B cell (primary cell): ENCODE data around the gene MYO1G. TPM values are rescaled to one million over a fixed set of nuclear protein-coding genes. Genes with fewer than 3 reads are reported as not detected.

ENCODE experiments used
- ATAC-seq: fragments of 200-7000 bp; cut with Tn5 transposase; one replicate; pipeline ENCODE4 v1.10.0; 2021; ENCODE audit warnings: low read depth, mild to moderate bottlenecking, moderate number of reproducible peaks, moderate library complexity
- CTCF ChIA-PET: fragments of 350-600 bp; sonication (Branson Sonifier 250); formaldehyde crosslinking; loops from one replicate; lab custom pipeline; 2021; ENCODE audit warnings: antibody characterized with exemption, inconsistent platforms; lab: Charles Lee
- POLR2A ChIA-PET: fragments of 350-600 bp; sonication (Branson Sonifier 250); formaldehyde crosslinking; loops from one replicate; lab custom pipeline; 2021; ENCODE audit warnings: antibody characterized with exemption; lab: Charles Lee
- DNase-seq: peaks from one replicate; pipeline ENCODE4 v3.0.0; 2013
- H2AFZ ChIP-seq: 2 replicates; pipeline ENCODE4 v1.6.1; 2012; ENCODE audit warnings: mild to moderate bottlenecking, low read depth, low read length; ENCODE audit not compliant: insufficient read depth, poor library complexity, severe bottlenecking
- H3K27ac ChIP-seq, 2 donors: 1 replicate in 1 of 2; 2 replicates in 1 of 2; pipeline ENCODE4 v1.5.1; 2012 to 2013; ENCODE audit warnings: low read length in 2 of 2, mild to moderate bottlenecking in 2 of 2, moderate library complexity in 1 of 2
- H3K27me3 ChIP-seq, 4 experiments: fragments of 200-600 bp in 1 of 4; sonication (generic) in 1 of 4; replicated peaks in 1 of 4; 1 replicate in 2 of 4; 2 replicates in 2 of 4; pipeline versions ENCODE4 v1.6.1 to v1.7.0; 2013 to 2016; ENCODE audit warnings: low read length in 3 of 4, mild to moderate bottlenecking in 2 of 4, mixed read lengths in 1 of 4, moderate library complexity in 1 of 4; ENCODE audit not compliant: insufficient read depth in 4 of 4, control insufficient read depth in 3 of 4; ENCODE audit errors: control extremely low read depth in 1 of 4
- H3K36me3 ChIP-seq, 2 experiments: replicated peaks in 1 of 2; 1 replicate in 1 of 2; 2 replicates in 1 of 2; pipeline versions ENCODE4 v1.6.1 to v1.7.1; 2013; ENCODE audit warnings: low read length in 1 of 2; ENCODE audit not compliant: insufficient read depth in 2 of 2, control insufficient read depth in 1 of 2; ENCODE audit errors: control extremely low read depth in 1 of 2, extremely low read depth in 1 of 2
- H3K4me1 ChIP-seq, 2 donors: fragments of 200-600 bp in 1 of 2; sonication (generic) in 1 of 2; 1 replicate in 1 of 2; 2 replicates in 1 of 2; pipeline versions ENCODE4 v1.5.1 to v1.6.1; 2013 to 2017; ENCODE audit warnings: low read length in 2 of 2; ENCODE audit not compliant: control insufficient read depth in 2 of 2, insufficient read depth in 2 of 2
- H3K4me2 ChIP-seq: replicated peaks from 2 replicates; pipeline ENCODE3; 2012; ENCODE audit warnings: mild to moderate bottlenecking, low read depth, low read length; ENCODE audit not compliant: poor library complexity, severe bottlenecking
- H3K4me3 ChIP-seq, 5 experiments: fragments of 200-600 bp in 1 of 5; sonication (generic) in 1 of 5; 1 replicate in 3 of 5; 2 replicates in 2 of 5; pipeline versions ENCODE4 v1.5.1 to v1.7.0; 2011 to 2016; ENCODE audit warnings: low read length in 4 of 5, mild to moderate bottlenecking in 4 of 5, low read depth in 2 of 5, control low read depth in 1 of 5, moderate library complexity in 1 of 5; ENCODE audit not compliant: insufficient read depth in 1 of 5; ENCODE audit errors: control extremely low read depth in 1 of 5, extremely low read depth in 1 of 5
- H3K79me2 ChIP-seq: fragments of 200-600 bp; sonication (generic); one replicate; pipeline ENCODE4 v1.6.0; 2016; ENCODE audit warnings: low read length; ENCODE audit not compliant: control insufficient read depth, insufficient read depth
- H3K9ac ChIP-seq: fragments of 200-600 bp; sonication (generic); 2 replicates; pipeline ENCODE4 v1.6.1; 2017; ENCODE audit warnings: mild to moderate bottlenecking, low read length, moderate library complexity
- H3K9me3 ChIP-seq, 3 donors: one replicate each; pipeline versions ENCODE4 v1.6.1 to v1.7.1; 2013; ENCODE audit warnings: low read length in 2 of 3; ENCODE audit not compliant: control insufficient read depth in 2 of 3, insufficient read depth in 1 of 3; ENCODE audit errors: control extremely low read depth in 1 of 3
- H4K20me1 ChIP-seq: 2 replicates; pipeline ENCODE4 v1.6.0; 2012; ENCODE audit warnings: mild to moderate bottlenecking, low read length; ENCODE audit not compliant: insufficient read depth, control insufficient read depth, poor library complexity, severe bottlenecking
- H3K27ac Mint-ChIP-seq: one replicate; pipeline ENCODE4 v1.8.0; 2021; ENCODE audit warnings: mixed read lengths
- H3K27me3 Mint-ChIP-seq: one replicate; pipeline ENCODE4 v1.8.0; 2021; ENCODE audit warnings: mixed read lengths
- H3K4me1 Mint-ChIP-seq: one replicate; pipeline ENCODE4 v1.8.0; 2021; ENCODE audit warnings: mixed read lengths
- H3K4me3 Mint-ChIP-seq: one replicate; pipeline ENCODE4 v1.8.0; 2021; ENCODE audit warnings: mixed read lengths
- H3K9me3 Mint-ChIP-seq: one replicate; pipeline ENCODE4 v1.8.0; 2022; ENCODE audit warnings: mixed read lengths; ENCODE audit not compliant: insufficient read depth
- EZH2 ChIP-seq: IDR thresholded peaks from 2 replicates; pipeline ENCODE4 v1.6.1; 2012; ENCODE audit warnings: borderline replicate concordance, low read depth, mild to moderate bottlenecking, moderate library complexity, low read length; ENCODE audit not compliant: insufficient read depth, poor library complexity, severe bottlenecking
- WGBS: methylation state at CpG from one replicate; pipeline ENCODE4 v1.1.5; 2013; ENCODE audit warnings: missing lambda C conversion rate; ENCODE audit not compliant: insufficient coverage; 5-methylcytosine and 5-hydroxymethylcytosine counted together
- intact Hi-C: fragments of 100-400 bp; cut with micrococcal nuclease; formaldehyde crosslinking; loops from one replicate; pipeline ENCODE4 v1.10.0; 2022
- polyA plus RNA-seq: library from polyadenylated mRNA; depleted of rRNA; stranded (reverse); fragments of >200 nt; gene quantifications from 2 replicates; pipeline ENCODE4 v1.2.3, GENCODE V29; 2012
- total RNA-seq, 2 donors: library from RNA; stranded (reverse); fragments of 120-200 nt in 1 of 2; gene quantifications; 1 replicate in 1 of 2; 2 replicates in 1 of 2; pipeline versions ENCODE4 v1.2.3 to v1.2.4, GENCODE V29; 2013 to 2022
- TF ChIP-seq, protein P1 (sequence below): fragments of 200-600 bp; IDR thresholded peaks from one replicate; pipeline ENCODE4 v1.8.0; 2022; ENCODE audit warnings: antibody characterized with exemption, mild to moderate bottlenecking

Gene MYO1G
- total and polyA plus RNA-seq, 2 donors (not counting 1 experiment from before 2014, with no cell fraction given): 104 to 239 TPM

DNA sequence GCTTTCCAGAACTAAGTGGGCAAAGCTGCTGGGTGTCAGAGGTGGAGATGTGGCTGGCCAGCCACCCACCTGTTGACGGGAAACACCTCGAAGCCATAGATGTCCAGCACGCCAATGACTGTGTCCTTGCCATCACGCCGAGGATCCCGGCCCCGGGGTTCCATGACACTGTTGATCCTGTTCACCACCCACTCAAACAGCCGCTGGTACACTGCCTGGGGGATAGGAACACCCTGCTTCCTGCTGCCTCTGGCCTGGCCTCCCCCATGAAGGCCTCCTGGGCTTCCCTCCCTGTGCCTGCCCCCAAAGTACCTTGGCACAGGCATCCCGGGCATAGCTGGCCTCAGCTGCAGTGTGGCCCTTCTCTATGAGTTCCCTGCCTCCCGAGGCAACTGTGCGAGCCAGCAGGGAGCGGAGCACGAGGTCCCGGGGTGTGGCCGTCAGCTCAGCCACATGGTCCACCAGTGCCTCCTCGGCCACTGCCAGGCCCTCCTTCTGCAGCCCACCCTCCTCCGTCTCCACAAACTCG, 8.2 kb downstream of the MYO1G start:
- DNase-seq: no peak
- intact Hi-C loops: no loop called here
- Histone ChIP-seq H4K20me1 (peaks cover 81% of the 10 kb centered on the region), H3K27me3 (no peaks in the 10 kb centered on the region), H3K4me3 (no peak overlapping the region), H3K9me3 (no peaks in the 10 kb centered on the region), H3K79me2 (peaks cover 24% of the 10 kb centered on the region), H3K4me2 (no peak overlapping the region), H2AFZ (no peak overlapping the region), H3K27ac (no peak overlapping the region), H3K36me3 (peaks cover 0 to 98% of the 10 kb centered on the region in 2 experiments), H3K4me1 (peaks cover 5 to 18% of the 10 kb centered on the region in 2 donors), H3K9ac (no peak overlapping the region)
- H3K9me3 Mint-ChIP-seq: no peaks in the 10 kb centered on the region
- H3K4me1 Mint-ChIP-seq: peaks cover 17% of the 10 kb centered on the region
- H3K4me3 Mint-ChIP-seq: no peak overlapping the region
- H3K27me3 Mint-ChIP-seq: no peaks in the 10 kb centered on the region
- ChIA-PET POLR2A (interaction anchor here (0.6 kb wide), 1 partner anchor 10 kb away, joined by 3 read pairs; no protein-coding TSS in a partner anchor), CTCF (interaction anchor here (7.5 kb wide), 1 partner anchor 165 kb away, joined by 125 read pairs; no protein-coding TSS in a partner anchor)
- no peak for ATAC-seq
- WGBS: 94% methylated on average over 17 of the region's 18 CpGs
- H3K27ac Mint-ChIP-seq: no peak overlapping the region
- no peak for TF ChIP-seq EZH2
- TF ChIP-seq, protein P1, sequence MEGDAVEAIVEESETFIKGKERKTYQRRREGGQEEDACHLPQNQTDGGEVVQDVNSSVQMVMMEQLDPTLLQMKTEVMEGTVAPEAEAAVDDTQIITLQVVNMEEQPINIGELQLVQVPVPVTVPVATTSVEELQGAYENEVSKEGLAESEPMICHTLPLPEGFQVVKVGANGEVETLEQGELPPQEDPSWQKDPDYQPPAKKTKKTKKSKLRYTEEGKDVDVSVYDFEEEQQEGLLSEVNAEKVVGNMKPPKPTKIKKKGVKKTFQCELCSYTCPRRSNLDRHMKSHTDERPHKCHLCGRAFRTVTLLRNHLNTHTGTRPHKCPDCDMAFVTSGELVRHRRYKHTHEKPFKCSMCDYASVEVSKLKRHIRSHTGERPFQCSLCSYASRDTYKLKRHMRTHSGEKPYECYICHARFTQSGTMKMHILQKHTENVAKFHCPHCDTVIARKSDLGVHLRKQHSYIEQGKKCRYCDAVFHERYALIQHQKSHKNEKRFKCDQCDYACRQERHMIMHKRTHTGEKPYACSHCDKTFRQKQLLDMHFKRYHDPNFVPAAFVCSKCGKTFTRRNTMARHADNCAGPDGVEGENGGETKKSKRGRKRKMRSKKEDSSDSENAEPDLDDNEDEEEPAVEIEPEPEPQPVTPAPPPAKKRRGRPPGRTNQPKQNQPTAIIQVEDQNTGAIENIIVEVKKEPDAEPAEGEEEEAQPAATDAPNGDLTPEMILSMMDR: no peak
